Colonic mucosa (tissue), 4 donors: ENCODE data around the gene NPIPB2. TPM values are rescaled to one million over a fixed set of nuclear protein-coding genes. Genes with fewer than 3 reads are reported as not detected.
"Not testable (repeated sequence)": the region's sequence is repeated elsewhere in the genome, so short reads cannot be mapped to it uniquely, and the experiment has no call there.

Experiments used
- DNase-seq: peaks from one replicate; pipeline ENCODE4 v3.0.0-alpha.2; 2020
- H3K27ac ChIP-seq: fragments of 200-600 bp; one replicate; pipeline ENCODE4 v1.8.0; 2021
- H3K27me3 ChIP-seq: fragments of 200-600 bp; one replicate; pipeline ENCODE4 v1.8.0; 2021
- H3K36me3 ChIP-seq: fragments of 200-600 bp; one replicate; pipeline ENCODE4 v1.8.0; 2021
- H3K4me1 ChIP-seq: fragments of 200-600 bp; one replicate; pipeline ENCODE4 v1.8.0; 2021; ENCODE audit warnings: mild to moderate bottlenecking
- H3K4me3 ChIP-seq: fragments of 200-600 bp; one replicate; pipeline ENCODE4 v1.8.0; 2021
- H3K9ac ChIP-seq, 2 donors: one replicate each; pipeline ENCODE4 v1.7.0; 2013; ENCODE audit warnings: control low read depth in 2 of 2, low read depth in 2 of 2, low read length in 2 of 2
- H3K9me3 ChIP-seq: fragments of 200-600 bp; one replicate; pipeline ENCODE4 v1.8.0; 2021
- CTCF ChIP-seq: fragments of 200-600 bp; IDR thresholded peaks from one replicate; pipeline ENCODE4 v1.8.0; 2022; ENCODE audit warnings: antibody characterized with exemption, mild to moderate bottlenecking
- intact Hi-C: fragments of 100-400 bp; cut with DNase I; formaldehyde crosslinking; loops from one replicate; pipeline ENCODE4 v1.14.1; 2022
- total RNA-seq, 2 donors: library from RNA; stranded (reverse); fragmentation: NEBNext Ultra II Directional in 1 of 2; extraction: Animal tissue kit (Norgen Biotek cat#: 25700) in 1 of 2; gene quantifications; one replicate each; pipeline ENCODE4 v1.2.1, GENCODE V29; 2021
- donor health status: healthy.
- donor health status: DM: no; HTN: no; CAD: no.
- donor health status: DM: no; HTN: no; CAD: no.

Gene NPIPB2
- 1 to 10 TPM; 2.4 to 9.3 TPM for total RNA-seq

- H3K9me3 ChIP-seq, H3K27ac ChIP-seq, intact Hi-C loops, H3K9ac ChIP-seq, H3K27me3 ChIP-seq, H3K36me3 ChIP-seq, DNase-seq, H3K4me1 ChIP-seq, H3K4me3 ChIP-seq: not testable (repeated sequence)
Measured at GRCh38 chr16:11941945-11942344, at the start of gene NPIPB2. Gene NPIPB2, minus strand, starts transcription at chr16:11942045. Its CDS starts 0 bp downstream, at chr16:11942045.

DNA sequence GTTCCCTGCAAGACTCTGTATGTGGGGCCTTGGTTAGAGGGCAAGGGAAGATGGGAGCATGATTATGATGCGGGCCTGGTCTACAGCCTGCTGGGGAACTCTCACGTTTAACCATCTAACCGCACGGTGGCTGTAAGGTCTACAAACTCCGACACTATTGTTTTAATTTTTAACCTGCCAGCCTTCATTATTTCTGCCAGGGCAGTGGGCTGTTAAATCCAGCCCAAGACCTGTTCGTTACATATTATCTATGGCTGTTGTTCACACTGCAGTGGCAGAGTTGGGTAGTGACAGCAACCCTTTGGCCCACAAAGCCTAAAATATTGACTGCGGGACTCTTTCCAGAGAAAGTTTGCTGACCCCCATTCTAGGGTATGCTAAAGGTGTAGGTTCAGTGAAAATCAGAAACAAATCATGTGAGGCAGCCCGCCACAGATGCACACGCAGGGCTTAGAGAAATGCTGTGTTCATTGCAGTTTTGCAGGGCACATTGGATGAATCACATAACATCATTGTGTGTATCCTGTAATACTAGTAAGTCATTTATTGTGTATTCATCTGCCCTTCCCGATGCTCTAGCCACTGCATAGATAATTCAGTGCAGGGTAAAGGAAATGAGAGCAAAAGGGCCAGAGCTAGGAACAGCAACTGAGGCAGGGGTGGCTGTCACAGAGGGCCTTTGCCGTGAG, 49.0 kb upstream of the NPIPB2 start:
- Histone ChIP-seq H3K9me3 (no peaks in the 10 kb centered on the region), H3K4me1 (no peaks in the 10 kb centered on the region), H3K27me3 (no peaks in the 10 kb centered on the region), H3K27ac (no peak overlapping the region), H3K36me3 (no peaks in the 10 kb centered on the region), H3K4me3 (no peak overlapping the region), H3K9ac (no peak overlapping the region)
- TF ChIP-seq CTCF = no peak
- intact Hi-C loops = no loop called here
- DNase-seq = no peak

DNA sequence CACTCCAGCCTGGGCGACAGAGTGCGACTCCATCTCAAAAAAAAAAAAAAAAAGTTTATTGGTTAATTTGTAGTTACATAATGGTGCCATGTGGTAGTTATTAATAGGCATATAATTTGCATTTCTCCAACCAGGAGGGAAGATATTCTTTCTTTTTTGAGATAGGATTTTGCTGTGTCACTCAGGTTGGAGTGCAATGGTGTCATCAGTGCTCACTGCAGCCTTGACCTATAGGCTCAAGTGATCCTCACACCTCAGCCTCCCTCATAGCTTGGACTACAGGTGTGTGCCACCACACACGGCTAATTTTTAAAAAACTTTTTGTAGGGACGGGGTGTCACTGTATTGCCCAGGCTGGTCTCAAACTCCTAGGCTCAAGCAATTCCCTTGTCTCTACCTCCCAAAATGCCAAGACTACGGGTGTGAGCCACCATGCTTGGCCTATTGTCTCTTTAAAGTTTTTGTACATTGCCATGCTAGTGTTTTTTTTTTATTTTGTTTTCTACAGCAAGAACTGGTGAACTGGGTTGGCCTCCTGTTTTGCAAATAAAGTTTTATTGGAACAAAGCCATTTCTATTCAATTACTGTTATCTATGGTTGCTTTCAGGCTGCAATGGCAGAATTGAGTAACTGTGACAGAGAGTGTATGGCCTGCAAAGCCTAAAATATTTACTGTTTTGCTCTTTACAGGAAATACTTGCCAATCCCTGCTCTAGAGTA, 46.6 kb upstream of the NPIPB2 start:
- no peak overlapping the region for H3K9ac ChIP-seq
- no peaks in the 10 kb centered on the region for H3K27me3 ChIP-seq
- H3K4me3 ChIP-seq = no peak overlapping the region
- H3K9me3 ChIP-seq = no peaks in the 10 kb centered on the region
- H3K4me1 ChIP-seq = no peaks in the 10 kb centered on the region
- H3K36me3 ChIP-seq = no peaks in the 10 kb centered on the region
- intact Hi-C loops = no loop called here
- TF ChIP-seq CTCF = no peak
- H3K27ac ChIP-seq = no peak overlapping the region
- no peak for DNase-seq

DNA sequence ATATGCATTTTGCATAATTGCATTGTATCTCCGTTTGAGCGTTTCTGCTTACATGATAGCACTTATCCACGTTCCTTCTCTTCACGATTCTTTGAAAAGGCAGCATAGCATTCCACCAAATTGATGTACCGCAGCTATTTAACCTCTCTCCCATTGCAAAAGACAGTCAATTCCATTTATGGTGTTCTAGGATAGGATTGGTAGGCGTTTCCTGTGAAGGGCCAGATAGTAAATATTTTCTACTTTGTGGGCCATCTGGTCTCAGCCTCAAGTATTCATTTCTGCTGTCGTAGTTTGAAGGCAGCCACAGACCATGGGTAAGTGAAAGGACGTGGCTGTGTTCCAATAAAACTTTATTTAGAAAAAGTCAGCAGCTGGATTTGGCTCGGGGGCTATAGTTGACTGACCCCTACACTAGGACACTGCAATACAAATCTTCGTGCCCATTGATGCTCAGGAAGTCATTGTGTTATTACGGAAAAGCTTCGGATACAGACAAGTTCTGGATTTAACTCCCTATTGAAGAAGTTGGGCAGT, 44.7 kb upstream of the NPIPB2 start:
- Histone ChIP-seq H3K9ac (no peak overlapping the region), H3K27ac (no peak overlapping the region), H3K27me3 (no peaks in the 10 kb centered on the region), H3K4me3 (no peak overlapping the region), H3K36me3 (no peaks in the 10 kb centered on the region), H3K9me3 (no peaks in the 10 kb centered on the region), H3K4me1 (no peaks in the 10 kb centered on the region)
- TF ChIP-seq CTCF = no peak
- no peak for DNase-seq
- intact Hi-C loops = no loop called here

DNA sequence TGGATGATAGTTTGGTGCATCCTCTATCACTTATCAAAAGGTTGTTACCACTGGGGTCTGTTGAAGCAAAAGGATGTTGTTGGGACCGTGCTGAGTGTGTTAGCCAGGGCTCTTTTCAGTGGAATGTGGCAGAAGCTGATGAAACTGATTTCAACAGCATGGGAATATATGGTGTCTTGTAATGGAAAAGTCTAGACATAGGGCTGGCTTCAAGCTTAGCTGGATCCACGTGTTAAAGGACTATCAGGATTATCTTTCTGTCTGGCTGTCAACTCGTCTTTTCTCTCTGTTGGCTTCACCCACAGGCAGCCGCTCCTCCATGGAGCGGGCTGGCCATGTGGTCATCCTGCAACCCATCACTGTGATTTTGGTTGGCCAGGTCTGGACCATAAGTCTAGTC, 43.4 kb upstream of the NPIPB2 start:
- H3K27me3 ChIP-seq = no peaks in the 10 kb centered on the region
- H3K4me3 ChIP-seq = no peak overlapping the region
- no peak for DNase-seq
- TF ChIP-seq CTCF = no peak
- H3K36me3 ChIP-seq = no peaks in the 10 kb centered on the region
- no peak overlapping the region for H3K9ac ChIP-seq
- H3K4me1 ChIP-seq = no peaks in the 10 kb centered on the region
- H3K27ac ChIP-seq = no peak overlapping the region
- intact Hi-C loops = no loop called here
- H3K9me3 ChIP-seq = no peaks in the 10 kb centered on the region
